Cardiac atrium fibroblast (primary cell): ENCODE measurements around the gene KLKB1. TPM values are rescaled to one million over a fixed set of nuclear protein-coding genes. Genes with fewer than 3 reads are reported as not detected.

Experiments used
- total RNA-seq: library from RNA; depleted of rRNA; stranded (reverse); fragments of >200 nt; gene quantifications from 2 replicates; pipeline ENCODE4 v1.2.3, GENCODE V29; 2015

KLKB1 gene
- 3.1 and 6.0 TPM in 2 replicates for total RNA-seq

DNA sequence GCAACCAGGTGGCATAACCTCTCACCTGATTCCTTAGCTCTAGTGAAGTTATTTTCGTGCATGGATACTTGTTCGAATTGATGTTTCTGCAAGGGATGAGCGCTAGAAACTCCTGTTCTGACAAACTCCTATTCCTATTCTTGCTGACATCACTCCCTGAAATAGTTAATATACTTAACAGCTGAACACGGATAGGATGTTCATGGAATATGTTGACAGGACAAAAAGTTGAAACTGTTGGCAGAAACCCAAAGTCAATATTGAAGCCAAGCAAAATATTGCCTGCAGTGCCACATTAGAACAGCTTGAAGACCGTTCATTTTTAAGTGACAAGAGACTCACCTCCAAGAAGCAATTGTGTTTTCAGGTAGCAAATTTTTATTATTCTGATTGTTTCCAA, at the start of gene KLKB1:
TSS of gene KLKB1 (plus strand) at position 287 of the 400 bp plus-strand sequence. CDS start 689 bp downstream, outside the sequence.

DNA sequence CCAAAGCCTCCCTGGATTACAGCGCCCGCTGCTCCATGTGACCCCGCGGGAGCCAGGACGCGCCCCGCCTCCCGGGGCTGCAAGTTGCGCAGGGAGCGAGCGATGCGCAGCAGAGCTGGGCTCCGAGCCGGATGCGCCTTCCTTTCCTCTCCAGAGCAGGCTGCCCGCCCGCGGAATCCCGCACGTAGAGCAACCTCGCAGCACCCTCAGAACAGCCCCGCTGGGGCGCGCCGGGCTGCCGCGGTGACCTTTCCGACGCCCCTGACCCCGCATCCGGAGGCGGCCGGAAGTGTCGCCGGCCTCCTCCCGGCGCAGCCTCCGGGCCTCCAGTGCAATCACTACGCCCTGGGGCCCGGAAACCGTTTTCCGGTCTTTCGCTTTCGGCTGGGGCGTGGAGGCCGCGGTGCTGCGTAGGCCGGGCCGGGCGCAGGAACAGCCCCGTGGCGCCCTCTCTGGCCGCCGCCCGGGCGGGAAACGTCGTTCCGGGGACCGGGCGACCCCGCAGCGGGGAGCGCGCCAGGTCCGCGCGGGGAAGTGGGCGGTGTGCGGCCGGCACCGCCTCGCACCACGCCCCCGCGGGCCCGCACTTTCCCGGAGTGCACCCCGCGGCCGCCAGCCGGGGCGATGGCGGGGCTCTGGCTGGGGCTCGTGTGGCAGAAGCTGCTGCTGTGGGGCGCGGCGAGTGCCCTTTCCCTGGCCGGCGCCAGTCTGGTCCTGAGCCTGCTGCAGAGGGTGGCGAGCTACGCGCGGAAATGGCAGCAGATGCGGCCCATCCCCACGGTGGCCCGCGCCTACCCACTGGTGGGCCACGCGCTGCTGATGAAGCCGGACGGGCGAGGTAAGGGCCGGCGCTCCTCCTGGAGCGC, 35.9 kb upstream of the KLKB1 start, which contains the start of gene CYP4V2:
TSS of gene CYP4V2 (plus strand) at position 368 of the 866 bp plus-strand sequence. CDS start at position 625, 257 bp downstream.

DNA sequence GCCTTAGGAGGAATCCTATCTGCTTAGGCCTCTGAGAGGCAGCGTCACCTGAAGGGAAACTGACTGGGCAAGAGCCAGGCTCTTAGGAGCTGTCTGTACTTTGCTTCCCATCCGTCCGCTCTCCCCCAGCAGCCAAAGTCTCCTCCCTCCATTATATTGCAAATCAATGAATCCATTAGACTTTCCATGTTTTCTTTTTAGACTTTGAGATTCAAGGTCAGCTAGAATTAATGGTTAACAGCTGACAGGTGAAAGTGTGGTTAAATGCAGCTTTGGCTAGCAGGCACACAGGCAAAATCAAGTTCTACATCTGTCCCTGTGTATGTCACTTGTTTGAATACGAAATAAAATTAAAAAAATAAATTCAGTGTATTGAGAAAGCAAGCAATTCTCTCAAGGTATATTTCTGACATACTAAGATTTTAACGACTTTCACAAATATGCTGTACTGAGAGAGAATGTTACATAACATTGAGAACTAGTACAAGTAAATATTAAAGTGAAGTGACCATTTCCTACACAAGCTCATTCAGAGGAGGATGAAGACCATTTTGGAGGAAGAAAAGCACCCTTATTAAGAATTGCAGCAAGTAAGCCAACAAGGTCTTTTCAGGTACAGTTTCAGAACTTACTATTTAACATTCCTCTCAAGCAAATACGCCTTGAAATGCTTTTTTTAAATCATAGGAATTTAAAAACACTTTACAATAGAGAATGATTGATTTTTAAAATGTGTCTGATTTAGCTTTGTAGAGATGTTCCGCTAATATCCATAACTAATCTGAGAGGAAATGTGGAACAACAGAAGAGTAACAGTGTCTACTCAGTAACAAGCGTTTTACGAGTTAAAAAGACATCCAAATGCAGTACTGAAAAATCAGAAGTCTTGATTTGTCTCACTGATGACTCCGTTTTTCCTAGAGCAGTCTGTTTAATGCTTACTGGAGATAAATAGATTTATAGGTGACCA, 38.7 kb downstream of the KLKB1 start, which contains the start of gene F11:
TSS of gene F11 (plus strand) at position 507 of the 970 bp plus-strand sequence. CDS start 948 bp downstream, outside the sequence.

Other genes starting within 250 kb of the KLKB1 start
- gene TLR3, start 158.4 kb upstream of the KLKB1 start, total RNA-seq: 3.6 and 6.2 TPM in 2 replicates
- 5.0 and 6.0 TPM in 2 replicates for gene FAM149A, start 122.8 kb upstream of the KLKB1 start, total RNA-seq
- 26.7 and 29.5 TPM in 2 replicates for gene CYP4V2, start 35.9 kb upstream of the KLKB1 start, total RNA-seq
- not detected in 2 replicates for gene F11, start 38.7 kb downstream of the KLKB1 start, total RNA-seq